GM18502 (cell line): ENCODE measurements around the gene ZNF746.
"Not testable (repeated sequence)": the region's sequence is repeated elsewhere in the genome, so short reads cannot be mapped to it uniquely, and the experiment has no call there.

ENCODE experiments used
- ATAC-seq: cut with Tn5 transposase; IDR thresholded peaks from one replicate; pipeline ENCODE4 v1.9.1; 2021; ENCODE audit warnings: mild to moderate bottlenecking; ENCODE audit not compliant: unreplicated experiment, poor library complexity

The ZNF746 gene

DNA sequence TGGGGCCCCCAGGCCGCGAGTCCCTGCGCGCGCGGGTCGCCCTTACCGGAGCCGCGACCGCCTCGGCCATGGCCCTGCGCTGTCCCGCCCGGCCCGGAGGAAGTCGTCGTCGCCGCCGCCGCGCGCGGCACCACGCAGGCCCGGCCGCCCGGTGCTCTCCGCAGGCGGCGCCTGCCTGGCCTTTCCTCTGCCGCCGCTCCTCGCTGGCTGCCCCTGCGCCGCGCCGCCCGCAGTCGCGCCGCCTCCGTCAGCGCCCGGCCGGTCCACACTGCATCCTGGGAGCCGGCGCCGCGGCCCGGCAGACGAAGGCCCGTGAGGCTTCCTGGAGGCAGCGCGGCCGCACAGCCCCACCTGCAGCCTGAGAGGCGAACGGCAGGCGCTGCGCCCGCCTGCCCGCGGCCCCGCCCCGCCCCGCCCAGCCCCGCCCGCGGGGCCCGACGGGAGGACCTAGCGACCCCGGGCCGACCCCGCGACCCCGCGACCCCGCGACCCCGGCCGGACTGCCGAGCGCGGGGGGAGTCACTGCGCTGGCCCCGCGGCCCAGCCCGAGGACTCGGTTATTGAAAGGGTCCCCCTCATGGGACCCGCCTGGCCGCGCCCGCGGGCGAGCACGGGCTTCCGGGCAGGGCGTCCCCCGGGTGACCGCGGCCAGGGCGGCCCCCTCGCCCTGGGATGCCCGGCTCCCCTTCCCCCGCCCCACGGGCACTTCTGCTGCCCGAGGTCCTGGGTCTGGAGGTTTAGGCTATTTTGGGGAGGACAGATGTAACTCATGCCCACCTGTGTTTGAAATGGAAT lies at the start of gene ZNF746:
Gene ZNF746, minus strand, starts transcription at position 343 of the 795 bp plus-strand sequence. Its CDS starts 273 bp downstream, at position 70.
- peak; percentile 95 for ATAC-seq

DNA sequence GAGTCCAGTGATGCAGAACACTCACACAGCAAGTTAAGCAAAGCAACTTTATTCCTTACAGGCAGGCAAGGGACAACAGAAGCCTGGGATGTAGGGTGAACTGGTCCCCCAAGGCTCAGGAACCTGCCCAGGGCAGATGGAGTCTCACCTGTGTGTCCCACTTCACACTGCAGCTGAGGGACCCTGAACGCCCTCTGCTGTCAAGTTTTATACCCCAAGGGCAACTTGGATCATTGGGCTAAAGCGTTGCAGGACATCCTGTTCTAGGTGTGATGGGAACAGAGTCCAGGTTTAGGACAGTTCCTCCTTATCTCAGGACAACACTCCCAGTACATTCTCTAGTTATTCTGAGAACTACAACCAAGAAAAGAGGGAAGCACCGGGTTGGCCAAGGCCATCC lies 49.5 kb upstream of the ZNF746 start:
- ATAC-seq = no peak

DNA sequence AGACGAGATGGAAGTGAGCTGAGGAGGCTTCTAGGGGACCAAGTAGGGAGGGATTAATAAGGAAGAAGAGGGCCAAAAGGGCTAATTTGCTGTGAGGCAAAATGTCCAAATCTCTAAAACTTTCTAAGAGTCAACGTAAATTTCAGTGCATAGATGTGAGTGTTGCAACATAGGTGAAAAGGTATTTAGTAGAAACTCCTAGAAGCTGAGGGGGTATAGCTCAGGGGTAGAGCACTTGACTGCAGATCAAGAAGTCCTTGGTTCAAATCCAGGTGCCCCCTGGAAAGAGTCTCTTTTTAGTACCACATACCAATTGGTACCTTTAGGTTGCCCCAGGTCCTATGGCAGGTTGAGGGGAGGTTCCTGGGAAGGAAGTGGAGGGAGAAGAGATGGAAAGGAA lies 48.7 kb upstream of the ZNF746 start:
- ATAC-seq = no peak

DNA sequence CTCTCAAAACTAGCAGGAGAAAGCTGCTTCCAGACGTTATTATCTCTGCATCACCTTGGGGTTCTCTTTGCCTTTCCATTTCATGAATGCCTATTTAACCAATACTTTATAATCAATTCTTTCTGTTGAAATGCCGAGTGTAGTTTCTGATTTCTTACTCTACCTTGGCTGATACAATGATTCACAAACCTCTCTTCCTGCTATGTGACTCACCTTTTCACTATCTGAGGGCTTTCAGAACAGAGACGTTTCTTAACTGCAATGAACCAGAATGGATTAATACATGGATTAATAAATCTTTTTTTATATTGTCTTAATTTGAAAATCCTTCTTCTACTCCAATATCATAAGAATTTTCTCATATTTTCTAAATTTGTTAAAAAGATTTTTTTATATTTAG lies 46.4 kb upstream of the ZNF746 start:
- ATAC-seq = no peak

DNA sequence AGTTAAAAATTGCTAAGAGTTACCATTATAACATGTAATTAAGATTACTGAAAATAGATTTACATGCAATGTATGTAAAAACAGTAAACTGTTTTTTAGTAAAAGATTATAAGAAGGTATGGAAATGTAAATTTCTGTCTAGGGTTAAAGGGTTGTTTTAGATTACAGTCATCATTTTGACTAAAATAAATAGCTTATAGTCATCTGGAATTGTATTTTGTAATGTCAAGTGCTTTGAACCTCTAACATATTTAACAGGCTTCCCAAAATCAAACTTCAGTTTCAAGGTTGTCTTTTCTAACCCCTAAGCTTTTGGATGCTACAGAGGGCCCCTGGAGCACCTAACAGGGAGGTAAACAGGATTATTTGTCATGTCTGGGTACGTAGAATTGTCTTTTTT lies 35.0 kb upstream of the ZNF746 start:
- no peak for ATAC-seq

DNA sequence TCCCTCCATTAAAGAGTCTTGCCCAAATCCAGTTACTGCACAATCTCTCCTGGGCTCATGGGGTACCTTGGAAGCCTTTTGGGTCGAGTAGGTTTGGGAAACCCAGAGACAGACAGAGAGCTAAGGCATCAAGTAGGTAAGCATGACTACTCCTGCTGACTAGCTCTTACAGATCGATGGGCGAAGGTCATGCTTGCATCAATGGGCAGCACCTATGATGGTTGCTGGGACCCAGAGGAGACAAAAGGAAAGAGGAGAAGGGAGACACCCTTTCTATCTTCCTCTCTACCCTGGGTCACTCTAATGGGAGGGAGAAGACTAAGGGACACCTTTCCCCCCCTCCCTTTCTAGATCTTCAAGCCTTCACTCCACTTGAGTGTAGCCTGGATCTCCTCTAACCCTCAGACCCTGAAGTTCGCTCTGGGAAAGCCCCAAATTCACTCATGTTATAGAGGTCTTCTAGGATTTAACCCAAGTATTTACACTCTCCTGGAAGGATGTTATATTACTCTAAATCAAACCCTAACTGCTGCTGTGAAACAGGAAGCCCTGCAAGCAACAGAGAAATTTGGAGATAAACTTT lies 31.6 kb upstream of the ZNF746 start:
- no peak for ATAC-seq

DNA sequence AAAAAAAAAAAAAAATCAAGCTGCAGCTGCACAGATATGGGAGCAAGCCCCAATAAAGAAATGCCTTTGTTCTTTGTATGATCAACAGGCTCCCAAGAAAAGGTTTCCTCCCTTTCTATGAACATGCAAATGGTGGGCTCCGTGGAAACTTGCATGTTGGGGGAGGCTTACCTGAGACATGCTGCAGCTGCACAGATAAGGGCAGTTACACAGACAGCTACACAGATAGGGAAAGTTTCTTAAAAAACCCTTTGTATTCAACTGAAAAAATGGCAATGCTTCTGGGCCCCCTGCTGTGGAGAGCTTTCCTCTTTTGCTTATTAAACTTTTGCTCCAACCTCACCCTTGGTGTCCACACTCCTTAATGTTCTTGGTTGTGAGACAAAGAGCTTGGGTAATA lies 29.8 kb upstream of the ZNF746 start:
- no peak for ATAC-seq

DNA sequence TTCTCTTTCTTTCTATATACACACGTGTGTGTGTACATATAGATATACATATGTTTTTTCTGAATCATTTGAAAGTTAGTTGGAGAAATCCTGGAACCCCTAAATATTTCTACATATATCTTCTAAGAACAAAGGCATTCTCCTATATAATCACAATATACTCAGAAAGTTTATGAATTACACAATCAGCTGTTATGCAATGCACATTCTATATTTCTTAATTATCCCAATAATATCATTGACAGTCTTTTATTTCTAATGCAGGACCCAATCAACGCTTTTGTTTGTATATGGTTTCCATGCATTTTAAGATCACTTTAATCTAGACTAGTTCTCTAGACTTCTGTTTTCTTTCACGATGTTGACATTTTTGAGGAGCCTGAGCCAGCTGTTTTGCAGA lies 27.7 kb upstream of the ZNF746 start:
- no peak for ATAC-seq

DNA sequence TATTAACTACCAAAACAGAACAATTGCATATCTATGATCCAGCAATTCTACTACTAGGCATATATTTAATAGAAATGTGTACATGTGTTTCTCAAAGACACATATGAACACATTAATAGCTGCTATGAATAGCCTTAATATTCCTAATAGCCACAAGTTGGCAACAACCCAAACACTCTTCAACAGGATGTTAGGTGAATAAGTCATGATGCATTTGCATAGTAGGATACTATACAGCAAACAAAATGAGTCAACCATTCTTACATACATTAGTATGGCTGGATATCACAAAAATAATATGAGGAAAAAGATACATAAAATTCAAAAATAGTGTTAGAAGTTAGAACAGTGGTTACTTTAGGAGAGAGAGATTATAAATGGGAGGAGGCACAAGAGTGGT lies 26.8 kb upstream of the ZNF746 start:
- no peak for ATAC-seq

DNA sequence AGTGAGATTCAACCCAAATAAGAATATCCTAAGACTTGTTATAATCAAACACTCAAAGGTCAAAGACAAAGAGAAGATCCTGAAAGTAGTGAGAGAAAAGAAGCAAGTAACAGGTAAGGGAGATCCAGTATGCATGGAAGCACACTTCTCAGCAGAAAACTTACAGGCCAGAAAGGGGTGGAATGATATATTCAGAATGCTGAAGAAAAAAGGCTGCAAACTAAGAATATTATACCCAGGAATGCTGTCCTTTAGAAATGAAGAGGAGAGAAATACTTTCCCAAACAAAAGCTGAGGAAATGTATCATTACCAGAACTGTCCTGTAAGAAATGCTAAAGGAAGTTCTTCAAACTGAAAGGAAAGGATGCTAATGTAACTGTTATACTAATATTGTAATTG lies 12.6 kb upstream of the ZNF746 start:
- no peak for ATAC-seq

DNA sequence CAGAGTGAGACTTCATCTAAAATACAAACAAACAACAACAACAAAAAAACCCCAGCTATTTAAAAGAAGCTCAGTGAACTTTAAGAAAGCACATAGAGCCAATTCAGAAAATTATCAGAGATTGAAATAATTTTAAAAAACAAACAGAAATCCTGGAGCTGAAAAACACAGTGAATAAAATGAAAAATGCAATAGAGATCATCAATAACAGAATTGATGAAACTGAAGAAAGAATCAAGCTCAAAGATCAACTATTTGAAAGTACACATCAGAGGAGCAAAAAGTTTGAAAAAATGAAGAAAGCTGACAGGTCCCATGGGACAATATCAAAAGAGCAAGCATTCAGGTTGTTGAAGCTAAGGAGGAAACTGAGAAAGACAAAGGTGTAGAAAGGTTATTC lies 12.2 kb upstream of the ZNF746 start:
- no peak for ATAC-seq

DNA sequence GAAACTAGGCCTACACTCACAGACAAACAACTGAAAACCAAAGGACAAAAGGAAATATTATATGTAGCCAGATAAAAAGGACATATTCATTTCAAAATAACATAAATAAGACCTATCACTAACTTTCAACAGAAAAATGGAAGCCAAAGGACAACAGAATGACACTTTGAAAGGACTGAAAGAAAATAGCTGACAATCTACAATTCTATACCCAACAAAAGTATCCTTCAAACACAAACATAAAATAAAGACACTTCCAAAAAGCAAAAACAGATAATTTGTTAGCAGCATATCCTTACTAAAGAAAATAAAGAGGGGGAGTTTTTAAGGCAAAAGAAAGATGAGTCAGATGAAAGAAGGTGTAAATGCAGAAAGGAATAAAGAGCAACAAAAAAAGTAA lies 7.9 kb upstream of the ZNF746 start:
- ATAC-seq = no peak

DNA sequence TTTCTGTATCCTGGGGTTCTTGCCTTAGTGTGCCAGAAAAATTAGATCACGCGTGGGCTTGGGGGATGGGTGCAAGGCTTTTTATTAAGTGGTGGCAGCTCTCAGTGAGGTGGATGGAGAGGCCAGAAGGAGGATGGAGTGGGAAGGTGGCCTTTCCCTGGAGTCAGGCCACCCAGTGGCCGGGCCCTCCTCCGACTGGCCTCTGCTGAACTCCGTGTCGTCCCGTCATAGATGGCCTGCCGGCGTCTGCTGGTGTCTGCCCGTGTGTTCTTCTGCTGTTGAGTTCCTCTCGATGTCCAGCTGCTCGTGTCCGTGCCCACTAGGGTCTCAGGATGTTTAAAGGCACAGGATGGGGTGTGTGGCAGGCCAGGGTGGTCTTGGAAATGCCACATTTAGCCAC lies 4.0 kb upstream of the ZNF746 start:
- ATAC-seq = no peak

DNA sequence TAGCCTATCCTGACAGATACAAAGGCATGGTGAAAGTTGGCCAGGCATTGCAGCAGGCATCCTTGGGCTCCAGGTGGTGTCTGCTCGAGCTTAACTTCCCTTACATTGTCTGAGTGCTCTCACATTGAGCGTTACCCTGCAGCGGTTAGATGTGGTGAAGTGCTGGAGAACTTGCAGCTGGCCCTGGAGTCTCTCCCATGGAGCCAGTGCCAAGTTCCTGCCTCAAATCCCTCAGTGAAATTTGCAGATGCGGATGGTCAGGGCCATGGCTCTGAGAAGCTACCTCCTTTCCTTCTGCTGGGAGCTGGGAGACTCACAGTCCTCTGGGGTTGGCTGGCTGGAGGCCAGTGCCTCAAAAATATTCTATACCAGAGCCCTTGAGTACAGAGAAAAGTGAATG lies 3.3 kb upstream of the ZNF746 start:
- no peak for ATAC-seq

DNA sequence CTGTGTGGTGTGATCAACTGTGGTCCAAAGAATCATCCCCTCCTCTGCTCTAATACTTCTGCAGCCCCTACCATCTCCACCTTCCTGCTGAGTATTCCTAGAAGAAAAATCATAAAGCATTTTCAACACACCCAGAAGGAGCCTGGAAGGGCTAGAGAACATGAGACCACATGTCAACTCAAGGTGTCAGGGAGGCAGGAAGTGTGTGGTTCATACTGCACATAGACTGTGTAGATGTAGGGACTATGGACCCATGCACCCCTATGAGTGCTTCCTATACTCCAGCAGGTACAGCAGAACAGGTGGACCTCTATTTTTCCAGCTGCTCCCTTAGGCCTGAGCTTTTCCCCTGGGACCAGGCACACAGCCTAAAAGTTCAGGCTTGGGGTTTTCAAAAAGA lies 2.6 kb upstream of the ZNF746 start:
- no peak for ATAC-seq

DNA sequence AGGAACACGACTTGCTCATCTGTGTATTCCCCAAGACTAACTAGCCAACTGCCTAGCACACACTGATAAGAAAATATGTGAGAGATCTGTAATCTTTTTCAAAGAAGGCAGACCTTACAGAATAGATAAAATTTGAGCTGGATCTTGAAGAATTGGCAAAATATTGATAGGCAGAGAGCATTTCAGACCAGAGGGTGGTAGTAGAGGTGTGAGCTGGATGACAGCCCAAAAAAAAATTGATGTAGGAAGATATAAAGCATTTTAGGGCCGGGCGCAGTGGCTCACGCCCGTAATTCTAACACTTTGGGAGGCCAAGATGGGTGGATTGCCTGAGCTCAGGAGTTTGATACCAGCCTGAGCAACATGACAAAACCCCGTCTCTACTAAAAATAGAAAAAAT lies 1.2 kb upstream of the ZNF746 start:
- ATAC-seq = no peak

DNA sequence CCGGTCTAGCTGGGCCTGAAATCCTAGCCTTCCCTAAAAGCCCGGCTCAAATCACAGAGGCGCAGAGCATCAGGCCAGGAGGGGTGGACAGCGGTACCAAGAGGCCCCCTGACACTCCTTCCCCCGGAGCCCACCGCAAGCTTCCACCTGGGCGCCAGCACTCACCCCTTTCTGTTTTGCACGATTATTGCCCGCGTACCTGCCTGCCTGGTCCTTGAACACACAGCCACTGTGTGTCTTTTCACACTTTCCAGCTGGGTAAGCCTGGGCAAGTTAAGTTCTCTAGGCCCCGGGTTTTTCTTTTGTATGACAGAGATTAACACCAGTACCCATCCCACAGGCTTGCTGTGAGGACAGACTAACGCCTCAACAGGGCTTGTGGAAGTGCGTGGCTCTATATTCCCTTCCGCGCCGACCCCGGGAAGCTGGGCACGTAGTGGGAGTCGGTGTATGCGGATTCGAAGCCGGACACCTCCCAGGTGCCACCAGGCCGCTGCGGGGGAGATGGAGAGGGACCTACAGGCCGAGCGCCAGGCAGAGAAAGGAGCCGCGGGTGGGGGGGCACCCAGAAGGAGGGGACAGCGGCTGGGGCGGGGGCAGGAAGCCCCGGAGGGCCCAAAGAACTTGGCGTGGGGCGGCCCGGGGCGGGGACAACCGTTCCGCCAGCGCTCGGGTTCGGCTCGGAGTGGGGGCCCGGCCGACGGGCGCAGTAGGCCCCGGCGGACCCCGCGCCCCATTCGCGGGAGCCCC lies 792 bp downstream of the ZNF746 start:
- peak; percentile 43 for ATAC-seq

DNA sequence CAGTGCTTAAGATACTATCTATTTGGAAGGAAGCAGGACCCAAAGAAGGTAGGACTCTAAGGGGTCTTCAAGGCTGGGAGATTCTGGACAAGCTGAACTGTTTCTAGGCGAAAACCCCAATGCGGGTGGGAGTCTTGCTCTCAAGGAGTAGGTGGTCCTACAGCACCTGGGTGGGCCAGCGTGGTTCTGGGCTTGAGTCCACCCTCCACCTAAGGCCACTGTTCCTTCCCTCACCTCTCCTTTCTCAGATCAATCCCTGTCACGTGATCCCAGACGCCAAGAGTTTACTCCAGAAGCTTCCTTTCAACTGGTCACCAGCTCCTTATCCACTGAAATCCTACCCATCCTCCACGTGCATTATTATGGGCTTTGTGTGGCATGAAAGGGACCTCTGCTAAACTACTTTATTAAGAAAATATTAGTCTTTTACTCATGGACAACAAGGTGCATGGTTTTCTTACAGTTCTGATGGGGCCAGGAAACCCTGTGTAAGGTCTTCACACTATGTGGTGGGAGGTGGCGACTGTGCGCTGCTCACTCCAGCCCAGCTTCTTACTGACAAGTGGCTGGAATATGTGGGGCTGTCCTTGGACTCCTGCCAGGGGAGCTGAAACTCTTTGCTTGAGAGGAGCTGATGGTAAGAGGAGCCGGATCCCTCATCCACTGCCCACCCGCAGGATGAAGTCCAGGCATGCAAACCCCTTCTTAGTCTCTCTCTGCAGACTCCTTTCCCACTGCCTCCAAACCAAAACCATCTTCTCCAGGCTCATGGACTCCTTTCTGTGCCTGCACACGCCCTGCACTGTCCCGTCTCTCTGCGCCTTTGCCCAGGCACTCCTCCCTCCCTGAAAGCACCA lies 1.6 kb downstream of the ZNF746 start:
- no peak for ATAC-seq

DNA sequence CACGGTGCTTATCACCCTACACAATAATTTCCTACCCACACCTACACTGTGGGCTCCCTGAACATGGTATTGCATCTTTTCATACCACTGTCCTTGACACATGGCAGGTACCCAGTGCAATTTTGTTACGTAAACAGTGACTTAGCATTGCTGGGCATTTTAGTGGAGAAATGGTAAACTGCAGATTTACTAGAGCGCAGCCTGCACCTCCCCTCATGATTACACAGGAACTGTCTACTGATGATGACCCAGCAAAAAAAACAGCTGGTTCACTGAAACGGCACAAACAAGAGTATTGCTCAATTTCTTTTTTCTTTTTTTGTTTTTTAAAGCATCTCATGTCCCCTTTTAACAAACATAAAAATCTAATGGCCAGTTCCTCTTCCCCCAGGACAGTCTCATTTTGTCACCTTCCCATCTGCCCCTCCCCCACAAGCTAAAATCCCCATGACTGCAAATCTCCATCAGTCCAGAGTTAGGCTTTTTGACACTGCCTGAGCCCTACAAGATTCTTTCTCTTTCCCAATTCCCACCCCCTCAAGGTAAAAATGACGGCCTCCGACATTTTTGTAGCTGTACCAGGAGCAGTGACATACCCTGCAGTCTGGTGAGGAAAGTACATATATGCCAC lies 2.8 kb downstream of the ZNF746 start:
- ATAC-seq = no peak

DNA sequence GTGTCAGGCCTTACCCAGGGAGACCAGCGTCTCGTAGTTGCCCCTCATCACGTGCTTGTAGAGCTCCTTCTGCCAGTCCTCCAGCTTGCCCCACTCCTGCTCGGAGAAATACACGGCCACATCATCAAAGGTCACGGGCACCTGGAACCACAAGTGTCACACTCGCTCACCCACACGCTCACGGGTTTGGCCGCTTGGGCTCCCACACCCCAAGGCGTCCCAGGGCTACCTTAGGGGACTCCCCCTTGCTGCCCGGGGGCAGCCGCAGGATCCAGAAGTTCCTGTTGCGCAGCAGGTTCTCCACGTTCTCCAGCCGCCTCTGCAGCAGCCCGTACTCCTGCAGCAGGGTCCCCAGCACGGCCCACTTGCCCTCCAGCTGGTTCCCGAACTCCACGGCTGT lies 3.6 kb downstream of the ZNF746 start:
- ATAC-seq = not testable (repeated sequence)
